ENCODE measurements around the gene RNU5B-1.
"Not testable (repeated sequence)": the region's sequence is repeated elsewhere in the genome, so short reads cannot be mapped to it uniquely, and the experiment has no call there.

Gene RNU5B-1

GRCh38 chr15:65343374-65343981 lies 39.0 kb downstream of the RNU5B-1 start:
- no peak for DNase-seq (ENCODE audit: low read depth in 2 of 2)

- no peak for DNase-seq (ENCODE audit: low read depth in 2 of 2)
These were observed 39.9 kb downstream of the RNU5B-1 start for GRCh38 chr15:65344214-65344913.

GRCh38 chr15:65344914-65345275 lies 40.4 kb downstream of the RNU5B-1 start:
- no peak for DNase-seq (ENCODE audit: low read depth in 2 of 2)

- DNase-seq (ENCODE audit: low read depth in 2 of 2): no peak
These were observed 42.5 kb downstream of the RNU5B-1 start for GRCh38 chr15:65346856-65347598.

- not testable (repeated sequence) for DNase-seq (ENCODE audit: low read depth in 2 of 2)
These were observed 43.3 kb downstream of the RNU5B-1 start for GRCh38 chr15:65347756-65348155.

DNA sequence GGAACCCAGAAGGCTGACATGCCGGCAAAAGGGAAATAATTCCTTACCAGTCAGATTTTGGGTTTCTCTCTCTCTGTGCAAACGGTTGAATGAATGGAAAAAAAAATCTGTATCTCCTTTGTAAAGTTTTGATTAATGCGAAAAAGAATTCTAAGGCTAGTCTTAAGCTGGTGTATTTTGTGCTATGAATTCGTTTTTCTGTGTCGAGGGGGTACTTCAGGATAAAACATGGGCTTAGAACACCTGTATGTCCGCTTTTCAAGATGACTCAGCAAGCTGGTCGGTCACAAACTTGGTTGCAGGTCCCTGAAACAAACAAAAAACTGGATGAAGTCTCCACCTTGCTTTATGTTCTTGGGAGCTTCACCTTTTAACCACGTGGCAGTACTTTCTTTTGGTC lies 44.9 kb downstream of the RNU5B-1 start:
- no peak for DNase-seq (ENCODE audit: low read depth in 2 of 2)

DNA sequence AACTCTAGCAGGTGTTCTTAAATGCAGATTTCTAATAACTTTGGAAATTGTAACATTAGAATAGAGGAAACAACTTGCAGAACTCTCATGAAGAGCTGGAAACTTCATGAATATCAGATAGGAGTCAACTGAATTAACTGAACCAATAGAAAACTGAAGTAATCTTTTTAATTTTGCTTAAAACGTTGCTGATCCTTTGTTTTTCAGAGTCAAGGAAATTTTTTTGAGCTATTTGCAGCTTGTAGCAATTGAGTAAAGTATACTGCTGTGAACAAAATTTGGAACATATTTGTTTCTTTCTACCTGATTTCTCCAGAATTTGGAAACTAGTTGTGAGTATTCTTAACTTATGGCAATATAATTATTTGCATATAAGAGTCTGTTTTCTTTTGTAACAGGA lies 47.5 kb downstream of the RNU5B-1 start:
- not testable (repeated sequence) for DNase-seq (ENCODE audit: low read depth in 2 of 2)
